NCI-H146 treated with DMSO at 0.1 percent for 48 hours (cell line): ENCODE results near the gene ATP10A.
"Not testable (repeated sequence)": the region's sequence is repeated elsewhere in the genome, so short reads cannot be mapped to it uniquely, and the experiment has no call there.

Experiments used
- DNase-seq: peaks from one replicate; lab custom pipeline; 2025; ENCODE audit not compliant: unreplicated experiment; lab: John Stamatoyannopoulos, UW

Gene ATP10A

DNA sequence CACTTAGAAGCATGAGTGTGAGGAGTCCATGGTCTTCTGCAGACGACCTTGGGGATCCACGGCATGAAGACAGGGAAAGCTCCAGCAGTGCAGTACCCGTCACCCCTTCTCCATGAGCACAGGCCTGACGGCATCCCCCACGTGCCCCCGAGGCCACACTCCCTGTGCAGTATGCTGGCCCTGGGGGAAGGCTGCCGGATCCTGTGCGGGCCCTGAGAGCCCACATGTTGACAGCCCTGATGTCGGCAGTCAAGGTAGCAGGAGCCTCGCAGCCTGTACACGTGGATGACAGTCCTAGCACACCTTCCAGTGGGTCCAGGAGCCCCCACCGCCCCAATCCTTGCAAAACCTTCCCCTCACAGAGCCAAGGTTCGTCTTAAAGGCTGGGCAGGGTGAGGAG, 195.3 kb downstream of the ATP10A start:
- no peak for DNase-seq

DNA sequence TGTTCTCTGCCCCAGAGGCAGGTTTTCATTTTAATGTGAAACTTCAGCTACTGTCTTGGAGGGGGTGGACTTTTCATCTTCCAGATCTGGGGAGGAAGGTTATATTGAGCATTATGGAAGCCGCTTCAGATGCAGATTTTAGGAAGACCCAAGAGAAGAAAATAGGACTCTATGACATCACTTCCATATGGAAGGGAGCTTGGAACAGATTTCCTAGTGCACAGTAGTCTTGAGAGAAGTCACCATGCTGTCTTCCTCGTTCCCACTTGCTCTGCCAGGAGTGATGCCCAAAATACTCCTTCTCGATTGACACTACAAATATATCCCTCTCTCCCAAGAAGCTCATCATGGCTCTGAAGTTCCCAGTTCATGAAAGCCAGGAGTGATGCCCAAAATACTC, 197.2 kb downstream of the ATP10A start:
- DNase-seq: no peak

DNA sequence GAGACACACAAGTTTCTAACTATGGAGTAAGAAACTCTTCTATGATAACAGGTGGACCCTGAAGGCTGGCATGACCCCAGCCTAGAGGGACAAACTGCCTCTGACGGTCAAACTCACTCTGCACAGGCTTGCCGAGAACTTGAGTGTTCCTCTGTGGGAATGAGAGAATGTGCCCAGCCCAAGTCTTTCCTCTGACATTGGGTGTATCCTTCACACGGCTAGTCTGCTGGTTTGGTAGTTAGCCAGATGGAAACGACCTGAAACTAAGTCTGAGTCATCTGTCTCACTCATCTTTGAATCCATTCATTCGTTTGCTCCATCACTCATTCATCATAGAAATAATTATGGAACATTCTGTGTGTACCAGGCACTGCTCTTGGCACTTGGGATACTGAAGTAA, 198.4 kb downstream of the ATP10A start:
- no peak for DNase-seq

DNA sequence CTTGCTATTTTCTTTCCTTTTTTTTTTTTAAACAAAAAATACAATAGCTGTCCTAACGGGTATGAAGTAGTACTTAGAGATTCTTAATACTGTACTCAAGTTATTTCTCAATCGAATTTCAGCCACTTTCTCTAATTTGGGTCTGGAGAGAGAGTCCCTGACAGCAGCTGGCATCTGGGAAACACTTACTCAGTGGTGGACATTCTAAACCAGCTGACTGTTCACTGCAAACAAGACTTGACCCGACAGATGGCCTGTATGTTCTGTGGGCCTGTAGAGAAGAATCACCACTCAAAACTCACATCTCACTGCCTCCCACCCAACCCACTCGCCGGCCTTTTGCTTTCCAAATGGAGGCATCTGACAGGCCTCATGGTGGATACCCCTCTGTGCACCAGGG, 199.6 kb downstream of the ATP10A start:
- DNase-seq: no peak

DNA sequence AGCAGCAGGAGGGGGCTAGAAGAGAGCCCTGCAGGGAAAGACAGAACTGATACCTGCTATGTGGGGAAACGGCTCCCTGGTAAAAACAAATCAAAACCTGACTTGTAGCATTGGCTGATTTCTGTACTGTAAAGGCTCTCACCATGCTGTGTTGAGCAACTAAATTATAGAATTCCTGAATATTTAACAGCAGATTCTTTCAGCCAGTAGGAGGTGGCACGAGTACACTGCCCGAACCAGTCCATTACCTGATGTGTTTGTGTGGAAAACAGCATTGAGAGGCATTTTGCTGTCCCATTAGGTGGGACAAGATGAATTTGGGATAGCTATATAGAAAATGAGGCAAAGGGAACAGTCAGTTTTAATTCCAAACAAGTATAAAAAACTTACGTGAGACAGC, 201.2 kb downstream of the ATP10A start:
- no peak for DNase-seq

DNA sequence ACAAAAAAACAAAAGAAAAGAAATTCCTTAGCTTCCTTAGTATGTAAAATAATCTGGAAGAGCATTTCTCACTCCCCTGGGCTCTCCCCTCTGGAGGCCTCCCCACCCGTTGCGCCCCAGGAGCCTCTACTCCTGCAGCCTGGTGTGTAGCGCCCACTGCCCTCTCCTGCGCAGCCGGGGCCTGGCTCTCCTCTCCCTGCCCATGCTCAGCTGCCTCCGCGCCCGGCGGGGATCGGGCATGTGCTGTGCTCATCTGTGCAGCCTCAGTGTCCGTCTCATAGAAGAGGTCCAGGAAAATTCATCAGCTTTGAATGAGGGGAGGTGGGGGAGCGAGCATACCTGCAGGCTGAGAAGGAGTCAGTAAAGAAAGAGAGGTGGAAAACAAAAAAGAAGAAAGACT, 203.9 kb downstream of the ATP10A start:
- no peak for DNase-seq

DNA sequence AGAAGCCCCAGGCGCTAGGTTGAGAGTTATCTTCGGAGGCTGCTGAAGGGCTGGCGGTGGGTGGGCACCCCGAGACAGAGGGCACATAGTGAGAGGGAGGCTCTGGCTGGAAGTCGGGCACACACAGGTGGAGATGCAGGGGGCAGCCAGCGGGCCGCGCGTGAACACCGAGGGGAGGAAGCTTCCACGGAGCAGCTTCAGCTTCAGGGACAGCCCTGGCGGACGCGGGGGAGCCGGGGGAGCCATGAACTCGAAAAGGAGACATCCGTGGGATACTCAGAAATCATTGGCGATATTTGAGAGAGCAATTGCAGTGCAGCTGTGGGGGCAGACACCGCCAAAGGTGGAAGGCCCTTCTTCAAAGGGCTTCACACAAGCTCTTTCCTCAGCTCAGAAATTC, 204.6 kb downstream of the ATP10A start:
- DNase-seq: no peak

DNA sequence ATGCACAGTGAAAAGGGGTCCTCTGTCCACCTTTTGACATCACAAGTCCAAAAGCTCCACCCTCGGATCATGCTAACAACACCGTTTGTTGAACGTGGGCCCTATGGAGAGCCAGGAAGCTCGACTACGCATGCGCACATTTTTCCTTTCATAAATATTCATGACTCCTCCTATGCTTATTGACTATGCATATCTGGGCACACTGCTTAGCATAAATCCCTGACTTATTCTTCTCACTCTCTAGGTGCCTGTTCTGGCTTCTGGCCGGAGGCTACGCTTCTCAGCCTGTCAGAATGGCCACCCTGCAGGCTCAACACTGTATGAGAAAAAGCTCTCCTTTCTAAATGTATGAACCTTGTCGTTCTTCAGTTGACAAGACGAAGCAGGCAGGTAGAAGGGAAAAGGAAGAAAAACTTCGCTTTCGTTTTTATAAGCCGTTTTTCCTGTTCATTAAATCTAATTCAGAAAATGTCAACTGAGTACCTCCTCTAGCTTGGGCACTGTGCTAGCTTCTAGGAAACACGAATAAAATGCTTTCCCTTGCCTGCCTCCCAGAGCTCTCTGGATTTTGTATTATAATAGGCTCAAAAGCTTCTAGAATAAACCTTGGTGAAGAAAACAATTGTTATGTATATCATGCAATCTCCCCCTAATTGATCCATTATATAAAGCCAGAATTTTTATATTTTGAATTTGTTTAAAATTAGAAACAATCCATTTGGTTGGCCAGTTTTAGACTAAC, 207.7 kb downstream of the ATP10A start:
- no peak for DNase-seq

DNA sequence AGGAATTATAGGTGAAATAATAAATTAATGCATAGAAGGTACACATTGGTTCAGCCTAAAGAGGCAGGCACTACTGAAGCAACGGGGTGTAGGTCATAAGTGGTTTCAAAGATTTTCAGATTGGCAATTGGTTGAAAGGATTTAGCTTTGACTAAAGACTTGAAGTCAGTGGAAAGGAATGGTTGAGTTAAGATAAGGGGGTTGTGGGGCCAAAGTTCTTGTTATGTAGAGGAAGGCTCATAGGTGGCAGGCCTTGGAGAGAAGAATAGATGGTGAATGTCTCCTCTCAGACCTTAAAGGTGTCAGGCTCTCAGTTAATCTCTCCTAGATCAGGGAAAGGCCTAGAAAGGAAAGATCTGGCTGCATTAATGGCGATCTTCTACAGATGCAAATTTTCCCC, 209.8 kb downstream of the ATP10A start:
- no peak for DNase-seq

DNA sequence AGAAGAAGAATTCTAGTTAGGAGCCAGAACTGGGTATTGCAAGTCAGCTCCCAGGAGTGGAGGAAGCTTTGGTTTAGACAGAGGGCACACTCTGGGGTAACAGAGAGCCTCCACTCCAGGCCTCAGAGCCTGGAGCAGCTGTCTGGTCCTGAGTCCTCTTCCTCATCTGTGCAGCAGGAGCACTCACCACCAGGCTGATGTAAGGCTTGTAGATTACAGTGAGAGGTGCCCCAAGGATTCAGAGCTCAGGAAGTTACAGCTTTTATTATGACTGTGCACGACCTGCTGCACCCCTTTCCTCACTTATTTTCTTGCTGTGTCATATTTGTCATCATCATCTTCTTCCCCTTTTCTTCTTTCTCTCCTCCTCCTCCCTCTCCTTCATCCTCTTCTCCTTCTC, 210.4 kb downstream of the ATP10A start:
- no peak for DNase-seq

DNA sequence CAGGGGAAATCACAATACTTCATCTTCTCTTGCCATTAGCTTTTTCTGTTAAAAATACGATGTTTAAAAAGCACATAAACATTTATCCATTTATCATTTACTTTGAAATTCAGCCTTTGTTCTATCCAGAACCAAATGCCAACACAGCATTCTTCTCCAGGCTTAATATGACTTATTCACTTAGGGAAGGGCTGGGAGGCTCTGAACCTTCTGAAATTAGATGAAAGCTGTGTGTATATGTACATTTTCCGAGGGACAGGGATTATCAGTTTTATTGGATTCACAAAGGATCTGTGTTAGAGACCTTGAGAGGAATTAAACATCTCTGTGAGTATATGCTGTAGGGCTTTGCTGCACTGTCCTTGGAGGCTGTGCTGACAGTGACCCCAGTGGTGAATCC, 213.7 kb downstream of the ATP10A start:
- no peak for DNase-seq

DNA sequence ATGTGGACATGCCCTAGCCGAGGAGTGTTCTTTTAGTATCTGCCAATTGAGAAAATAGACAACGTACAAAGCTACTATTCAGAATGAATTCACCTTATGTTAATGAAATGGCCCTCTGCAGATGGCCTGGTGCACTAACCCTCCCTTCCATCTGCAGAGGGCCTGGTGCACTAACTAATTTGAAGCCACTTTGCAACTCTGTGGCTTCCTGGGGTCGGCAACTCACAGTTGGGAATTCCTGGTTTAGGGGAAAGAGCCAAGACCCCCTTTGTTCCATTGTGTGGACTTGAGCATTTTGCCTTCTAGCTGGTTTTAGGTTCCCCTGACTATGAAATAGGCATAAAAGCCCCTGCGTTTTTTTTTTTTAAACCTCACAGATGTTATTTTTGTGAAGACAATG, 220.0 kb downstream of the ATP10A start:
- DNase-seq: no peak

DNA sequence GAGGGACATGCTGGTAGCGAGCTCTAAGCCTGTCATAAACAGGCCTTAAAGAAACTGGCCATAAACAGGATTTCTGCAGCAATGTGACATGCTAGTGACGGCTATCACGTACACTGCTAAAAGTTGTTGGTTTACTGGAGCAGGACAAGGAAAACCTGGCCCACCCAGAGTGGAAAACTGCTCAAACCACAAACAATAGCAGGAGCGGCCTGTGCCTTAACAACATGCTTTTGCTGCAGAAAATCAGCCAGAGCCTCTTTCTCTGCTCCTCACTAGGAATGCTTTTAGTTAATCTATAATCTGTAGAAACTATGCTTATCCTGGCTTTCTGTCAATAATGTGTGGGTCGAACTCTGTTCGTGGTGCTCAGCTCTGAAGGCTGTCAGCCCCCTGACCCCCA, 221.4 kb downstream of the ATP10A start:
- DNase-seq: no peak

DNA sequence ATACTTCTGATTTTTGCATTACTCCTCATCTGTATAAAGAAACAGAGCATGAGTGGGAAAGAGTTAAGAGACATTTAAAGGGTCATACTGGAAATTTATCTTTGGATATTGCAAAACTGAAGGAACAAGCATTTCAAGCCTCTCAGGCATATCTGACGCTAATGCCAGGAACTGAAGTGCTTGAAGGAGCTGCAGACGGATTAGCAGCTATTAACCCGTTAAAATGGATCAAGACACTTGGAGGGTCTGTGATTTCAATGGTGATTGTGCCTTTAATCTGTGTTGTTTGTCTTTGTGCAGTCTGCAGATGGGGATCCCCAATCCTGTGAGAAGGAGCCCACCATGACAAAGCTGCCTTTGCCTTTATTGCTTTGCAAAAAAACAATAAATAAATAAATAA, 221.8 kb downstream of the ATP10A start:
- DNase-seq: no peak

DNA sequence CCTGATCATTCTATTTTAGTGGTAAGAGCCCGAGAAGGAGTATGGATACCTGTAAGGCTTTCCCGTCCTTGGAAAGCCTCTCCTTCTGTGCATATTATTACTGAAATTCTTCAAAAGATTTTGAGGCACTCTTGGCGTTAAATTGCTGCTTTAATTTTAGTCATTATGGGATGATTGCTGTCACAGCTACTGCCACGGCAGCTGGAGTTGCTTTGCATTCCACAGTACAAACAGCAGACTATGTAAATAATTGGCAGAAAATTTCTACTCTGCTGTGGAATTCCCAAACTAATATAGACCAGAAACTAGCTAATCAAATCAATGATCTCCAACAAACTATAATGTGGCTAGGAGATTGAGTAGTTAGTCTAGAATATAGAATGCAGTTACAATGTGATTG, 222.2 kb downstream of the ATP10A start:
- not testable (repeated sequence) for DNase-seq

DNA sequence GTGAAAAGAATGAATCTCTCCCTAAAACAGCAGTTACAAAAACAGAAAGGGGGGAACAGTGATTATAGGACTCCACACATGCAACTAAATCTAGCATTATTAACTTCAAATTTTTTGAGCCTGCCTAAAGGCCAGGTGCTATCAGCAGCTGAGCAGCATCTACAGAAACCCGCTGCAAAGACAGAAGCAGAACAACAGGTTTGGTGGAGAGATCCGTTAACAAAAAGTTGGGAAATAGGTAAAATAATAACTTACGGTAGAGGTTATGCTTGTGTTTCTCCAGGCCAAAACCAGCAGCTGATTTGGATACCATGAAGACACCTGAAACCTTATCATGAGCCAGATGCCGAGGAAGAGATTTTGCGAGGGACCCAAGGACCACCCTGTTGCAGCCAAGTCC, 222.7 kb downstream of the ATP10A start:
- DNase-seq: no peak

DNA sequence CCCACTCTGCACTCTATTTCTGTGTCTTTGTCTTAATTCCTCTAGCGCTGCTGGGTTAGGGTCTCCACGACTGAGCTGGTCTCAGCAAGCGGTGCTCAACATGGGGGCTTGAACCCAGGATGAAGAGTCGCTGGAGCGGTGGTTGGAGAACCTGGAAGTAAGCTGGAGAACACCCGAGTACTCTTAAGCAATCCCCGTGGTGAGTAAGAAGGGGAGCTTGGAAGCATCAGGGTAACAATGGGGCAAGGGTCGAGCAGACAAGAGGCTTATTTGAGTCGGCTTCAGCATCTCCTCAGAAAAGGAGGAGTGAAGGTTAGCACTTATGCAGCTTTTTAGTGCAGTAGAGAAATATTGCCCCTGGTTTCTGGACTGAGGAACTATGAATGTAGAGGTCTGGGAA, 226.6 kb downstream of the ATP10A start:
- not testable (repeated sequence) for DNase-seq

DNA sequence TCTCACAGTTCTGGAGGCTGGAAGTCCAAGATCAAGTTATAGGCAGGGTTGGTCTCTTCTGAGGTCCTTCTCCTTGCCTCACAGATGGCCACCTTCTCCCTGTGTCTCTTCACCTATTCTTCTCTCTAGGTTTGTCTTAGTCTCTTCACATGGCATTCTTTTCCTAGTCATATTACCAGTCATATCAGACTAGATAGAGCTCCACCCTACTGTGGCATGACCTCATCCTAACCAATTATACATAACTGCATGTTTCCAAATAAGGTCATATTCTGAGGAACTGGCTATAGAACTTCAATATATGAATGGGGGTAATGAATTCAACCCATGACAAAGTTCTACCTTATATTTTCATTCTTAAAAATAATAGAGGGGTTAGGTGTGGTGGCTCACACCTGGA, 227.9 kb downstream of the ATP10A start:
- DNase-seq: no peak

DNA sequence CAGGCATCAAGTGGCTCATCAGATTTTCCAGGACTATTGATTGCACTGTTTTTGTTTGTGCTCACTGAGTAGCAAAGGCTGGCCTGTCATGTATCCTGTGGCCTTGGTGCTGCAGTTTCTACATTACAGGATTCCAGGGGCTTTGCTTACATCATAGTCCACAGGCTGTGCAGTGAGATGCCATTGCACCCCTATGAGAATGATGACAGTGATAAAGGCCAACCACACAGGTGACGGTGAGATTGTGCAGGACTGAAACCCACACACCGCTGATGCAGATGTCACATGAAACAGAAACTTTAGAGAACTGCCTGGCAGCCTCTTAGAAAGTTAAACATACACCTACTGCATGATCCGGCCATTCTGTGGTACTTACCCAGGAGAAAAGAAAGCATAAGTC, 229.3 kb downstream of the ATP10A start:
- DNase-seq: no peak

DNA sequence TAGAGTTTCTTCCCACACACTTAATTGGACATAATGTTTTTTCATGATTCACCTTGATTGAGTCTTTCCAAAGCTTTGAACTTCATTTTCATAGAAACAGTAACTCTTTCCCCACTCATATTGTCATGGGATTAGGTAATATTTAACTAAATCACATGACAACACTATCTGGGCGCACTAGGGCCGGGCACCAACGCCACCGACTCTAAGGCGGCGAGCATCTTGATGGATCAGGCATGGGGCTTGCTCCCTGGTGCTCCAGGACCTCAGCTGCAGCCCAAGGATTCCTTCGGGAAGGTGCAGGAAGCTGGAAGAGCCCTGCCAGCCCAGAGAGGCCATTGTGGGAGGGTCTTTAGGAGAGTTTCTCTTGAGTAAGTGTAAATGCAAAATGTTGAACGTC, 231.2 kb downstream of the ATP10A start:
- no peak for DNase-seq
